SH-SY5Y (cell line): ENCODE data around the gene RNF115.

Experiments used
- GATA2 ChIP-seq: IDR thresholded peaks from 2 replicates; pipeline ENCODE4 v1.6.1; 2011; ENCODE audit warnings: mild to moderate bottlenecking, low read depth, low read length
- GATA3 ChIP-seq: IDR thresholded peaks from 2 replicates; pipeline ENCODE4 v1.6.1; 2011; ENCODE audit warnings: low read depth, mild to moderate bottlenecking, low read length, moderate library complexity

GRCh38 chr1:145736191-145736590, 87.7 kb downstream of the RNF115 start:
- TF ChIP-seq GATA2, result no peak
- no peak for TF ChIP-seq GATA3
